ENCODE measurements around the gene MDFIC2.

DNA sequence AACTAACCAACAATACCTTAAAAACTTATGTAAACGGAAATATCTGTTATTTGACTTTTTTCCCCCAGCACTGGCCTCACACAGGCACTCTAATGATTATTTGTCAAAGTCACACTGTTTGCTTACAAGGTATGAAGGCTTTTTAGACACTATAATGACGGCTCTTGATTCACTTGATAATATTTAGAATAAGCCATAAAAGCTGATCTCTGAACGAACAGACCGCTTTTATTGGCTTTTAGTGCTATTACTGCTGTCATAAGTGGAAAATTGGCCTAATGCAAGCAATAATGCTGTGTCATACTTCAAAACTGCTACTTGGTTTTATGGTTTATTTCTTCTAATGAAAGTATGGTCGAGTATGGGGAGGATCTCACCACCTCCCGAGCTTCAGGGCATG is 35.1 kb downstream of the MDFIC2 start:
- TF ChIP-seq EZH2 (IDR thresholded peaks at IDR 0.05; ENCODE audit: borderline replicate concordance, low read length) = no peak
- TF ChIP-seq, protein P1, sequence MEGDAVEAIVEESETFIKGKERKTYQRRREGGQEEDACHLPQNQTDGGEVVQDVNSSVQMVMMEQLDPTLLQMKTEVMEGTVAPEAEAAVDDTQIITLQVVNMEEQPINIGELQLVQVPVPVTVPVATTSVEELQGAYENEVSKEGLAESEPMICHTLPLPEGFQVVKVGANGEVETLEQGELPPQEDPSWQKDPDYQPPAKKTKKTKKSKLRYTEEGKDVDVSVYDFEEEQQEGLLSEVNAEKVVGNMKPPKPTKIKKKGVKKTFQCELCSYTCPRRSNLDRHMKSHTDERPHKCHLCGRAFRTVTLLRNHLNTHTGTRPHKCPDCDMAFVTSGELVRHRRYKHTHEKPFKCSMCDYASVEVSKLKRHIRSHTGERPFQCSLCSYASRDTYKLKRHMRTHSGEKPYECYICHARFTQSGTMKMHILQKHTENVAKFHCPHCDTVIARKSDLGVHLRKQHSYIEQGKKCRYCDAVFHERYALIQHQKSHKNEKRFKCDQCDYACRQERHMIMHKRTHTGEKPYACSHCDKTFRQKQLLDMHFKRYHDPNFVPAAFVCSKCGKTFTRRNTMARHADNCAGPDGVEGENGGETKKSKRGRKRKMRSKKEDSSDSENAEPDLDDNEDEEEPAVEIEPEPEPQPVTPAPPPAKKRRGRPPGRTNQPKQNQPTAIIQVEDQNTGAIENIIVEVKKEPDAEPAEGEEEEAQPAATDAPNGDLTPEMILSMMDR (IDR thresholded peaks at IDR 0.05; ENCODE audit: low read length) = no peak
